Chondrocyte (in vitro differentiated cells): ENCODE results near the gene LANCL3. TPM values are rescaled to one million over a fixed set of nuclear protein-coding genes. Genes with fewer than 3 reads are reported as not detected.
"Not testable (repeated sequence)": the region's sequence is repeated elsewhere in the genome, so short reads cannot be mapped to it uniquely, and the experiment has no call there.

Experiments used
- DNase-seq: peaks from one replicate; pipeline ENCODE4 v3.0.0; 2021; ENCODE audit warnings: mixed read lengths, low spot score
- H3K27ac Mint-ChIP-seq: one replicate; pipeline ENCODE4 v1.8.0; 2021; ENCODE audit warnings: mild to moderate bottlenecking, moderate library complexity, mixed read lengths; ENCODE audit not compliant: unreplicated experiment
- H3K27me3 Mint-ChIP-seq: 2 replicates; pipeline ENCODE4 v1.8.0; 2021; ENCODE audit warnings: low read depth, mixed read lengths
- H3K36me3 Mint-ChIP-seq: 2 replicates; pipeline ENCODE4 v1.8.0; 2021; ENCODE audit warnings: low read depth, mixed read lengths
- H3K4me1 Mint-ChIP-seq: 2 replicates; pipeline ENCODE4 v1.8.0; 2021; ENCODE audit warnings: low read depth, mild to moderate bottlenecking, mixed read lengths
- H3K4me3 Mint-ChIP-seq: one replicate; pipeline ENCODE4 v1.8.0; 2021; ENCODE audit warnings: mild to moderate bottlenecking, moderate library complexity, mixed read lengths; ENCODE audit not compliant: unreplicated experiment
- H3K9me3 Mint-ChIP-seq: 2 replicates; pipeline ENCODE4 v1.8.0; 2021; ENCODE audit warnings: low read depth, mixed read lengths
- total RNA-seq: library from RNA; stranded (reverse); gene quantifications from 3 replicates; pipeline ENCODE4 v1.2.1, GENCODE V29; 2021
- TF ChIP-seq, protein P1 (sequence below): fragments of 200-600 bp; sonication (generic); IDR thresholded peaks from 2 replicates; pipeline ENCODE4 v1.5.0; 2021; ENCODE audit warnings: antibody characterized with exemption, mild to moderate bottlenecking, moderate library complexity

The LANCL3 gene
- total RNA-seq, 1 donor from 2014 or later = 0.05 TPM

DNA sequence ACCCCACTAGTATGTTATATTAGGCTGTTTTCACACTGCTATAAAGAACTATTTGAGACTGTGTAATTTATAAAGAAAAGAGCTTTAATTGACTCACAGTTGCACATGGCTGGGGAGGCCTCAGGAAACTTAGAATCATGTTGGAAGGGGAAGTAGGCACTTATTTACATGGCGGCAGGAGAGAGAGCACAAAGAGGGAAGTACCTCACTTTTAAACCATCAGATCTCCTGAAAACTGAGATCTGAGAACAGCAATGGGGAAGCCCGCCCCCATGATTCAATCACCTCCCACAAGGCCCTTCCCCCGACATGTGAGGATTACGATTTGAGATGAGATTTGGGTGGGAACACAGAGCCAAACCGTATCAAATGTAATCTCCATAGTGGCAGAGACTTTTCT lies 68.7 kb downstream of the LANCL3 start:
- Mint-ChIP-seq H3K27ac (no peak overlapping the region), H3K36me3 (no peaks in the 10 kb centered on the region), H3K4me3 (no peak overlapping the region), H3K9me3 (peaks cover 9% of the 10 kb centered on the region), H3K27me3 (no peaks in the 10 kb centered on the region), H3K4me1 (no peaks in the 10 kb centered on the region)
- DNase-seq = no peak
- TF ChIP-seq, protein P1, sequence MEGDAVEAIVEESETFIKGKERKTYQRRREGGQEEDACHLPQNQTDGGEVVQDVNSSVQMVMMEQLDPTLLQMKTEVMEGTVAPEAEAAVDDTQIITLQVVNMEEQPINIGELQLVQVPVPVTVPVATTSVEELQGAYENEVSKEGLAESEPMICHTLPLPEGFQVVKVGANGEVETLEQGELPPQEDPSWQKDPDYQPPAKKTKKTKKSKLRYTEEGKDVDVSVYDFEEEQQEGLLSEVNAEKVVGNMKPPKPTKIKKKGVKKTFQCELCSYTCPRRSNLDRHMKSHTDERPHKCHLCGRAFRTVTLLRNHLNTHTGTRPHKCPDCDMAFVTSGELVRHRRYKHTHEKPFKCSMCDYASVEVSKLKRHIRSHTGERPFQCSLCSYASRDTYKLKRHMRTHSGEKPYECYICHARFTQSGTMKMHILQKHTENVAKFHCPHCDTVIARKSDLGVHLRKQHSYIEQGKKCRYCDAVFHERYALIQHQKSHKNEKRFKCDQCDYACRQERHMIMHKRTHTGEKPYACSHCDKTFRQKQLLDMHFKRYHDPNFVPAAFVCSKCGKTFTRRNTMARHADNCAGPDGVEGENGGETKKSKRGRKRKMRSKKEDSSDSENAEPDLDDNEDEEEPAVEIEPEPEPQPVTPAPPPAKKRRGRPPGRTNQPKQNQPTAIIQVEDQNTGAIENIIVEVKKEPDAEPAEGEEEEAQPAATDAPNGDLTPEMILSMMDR = no peak

DNA sequence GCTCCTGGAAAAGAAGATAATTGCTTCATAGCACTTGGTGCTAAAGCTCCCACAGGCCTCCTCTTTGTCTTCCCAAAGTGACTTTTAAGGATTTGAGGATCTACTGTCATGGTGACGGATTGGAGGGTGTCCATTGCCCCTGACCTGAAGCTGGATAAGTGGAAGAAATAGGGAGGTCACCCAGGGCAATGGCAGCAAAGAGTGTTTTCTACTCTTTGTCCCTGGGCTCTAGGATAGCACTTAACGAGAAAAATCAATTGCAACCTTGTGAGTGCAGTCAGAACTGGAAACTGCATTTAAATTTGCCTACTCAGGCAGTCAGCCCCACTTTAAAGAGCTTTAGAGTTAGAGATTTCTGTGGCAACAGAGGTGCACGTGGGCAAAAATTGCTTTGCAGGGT lies 70.4 kb downstream of the LANCL3 start:
- H3K36me3 Mint-ChIP-seq = no peaks in the 10 kb centered on the region
- TF ChIP-seq, protein P1 = no peak
- H3K4me1 Mint-ChIP-seq = no peaks in the 10 kb centered on the region
- no peak for DNase-seq
- H3K9me3 Mint-ChIP-seq = peaks cover 7% of the 10 kb centered on the region
- no peak overlapping the region for H3K4me3 Mint-ChIP-seq
- no peaks in the 10 kb centered on the region for H3K27me3 Mint-ChIP-seq
- no peak overlapping the region for H3K27ac Mint-ChIP-seq

DNA sequence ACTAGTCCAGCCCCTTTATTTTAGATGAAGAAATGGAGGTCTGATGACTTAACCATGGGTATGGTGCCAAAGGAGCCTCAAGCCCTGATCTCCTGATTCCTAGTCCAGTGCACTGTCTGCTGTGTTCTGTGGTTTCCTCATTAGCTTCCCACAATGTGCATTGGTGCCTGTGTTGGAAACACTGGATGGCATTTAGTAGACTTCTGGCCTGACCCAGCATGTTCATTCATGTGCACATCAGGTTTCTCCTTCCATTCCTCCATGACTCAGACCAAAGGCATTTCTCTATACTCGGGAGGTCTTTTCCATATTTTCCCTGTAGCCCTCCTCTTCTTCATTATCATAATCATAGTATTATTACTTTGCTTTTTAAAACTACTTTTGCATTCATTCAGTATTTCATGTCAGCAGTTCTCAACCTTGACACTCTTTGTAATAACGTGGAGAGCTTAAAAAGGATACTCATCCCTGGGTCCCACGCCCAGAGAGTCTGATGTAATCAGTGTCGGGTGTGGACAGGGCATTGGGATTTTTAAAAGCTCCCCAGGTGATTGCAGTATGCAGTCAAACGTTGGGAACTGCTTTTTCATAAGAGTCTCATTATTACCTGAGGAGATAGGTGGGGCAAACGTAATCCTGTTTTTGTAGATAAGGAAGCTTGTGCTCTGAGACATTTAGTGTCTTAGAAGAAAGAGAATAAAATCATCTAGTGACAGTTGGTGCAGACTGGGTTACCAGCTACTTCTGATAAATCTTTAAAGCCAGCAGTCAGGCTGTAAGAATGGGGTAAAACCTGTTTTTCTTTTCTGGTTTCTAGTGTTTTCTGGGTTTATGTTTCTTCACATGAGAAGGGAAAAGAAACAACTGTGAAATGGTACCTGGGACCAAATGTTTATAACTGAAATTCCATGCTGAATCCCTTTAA lies 73.2 kb downstream of the LANCL3 start:
- Mint-ChIP-seq H3K4me3 (no peak overlapping the region), H3K36me3 (no peaks in the 10 kb centered on the region), H3K4me1 (no peaks in the 10 kb centered on the region), H3K27ac (no peak overlapping the region), H3K27me3 (no peaks in the 10 kb centered on the region), H3K9me3 (peaks cover 9% of the 10 kb centered on the region)
- TF ChIP-seq, protein P1 = no peak
- no peak for DNase-seq

DNA sequence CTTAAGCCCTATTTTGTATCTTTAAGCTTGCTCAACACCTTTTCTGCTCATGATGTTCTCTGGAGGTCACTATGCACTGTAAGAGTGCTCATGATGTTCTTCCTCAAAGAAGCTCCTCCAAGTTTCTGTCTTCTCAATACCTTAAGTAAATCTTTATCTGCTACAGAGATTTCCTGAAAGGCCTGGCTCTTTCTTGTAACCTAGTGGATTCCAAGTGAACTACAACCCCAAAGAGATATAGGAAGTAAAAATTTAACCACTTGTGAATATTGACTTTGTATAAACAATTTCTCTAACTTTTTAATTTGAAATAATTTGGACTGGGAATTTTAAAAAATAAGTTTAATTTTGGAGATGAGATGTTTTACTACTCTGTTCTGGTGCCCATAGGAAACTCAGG lies 74.8 kb downstream of the LANCL3 start:
- TF ChIP-seq, protein P1 = no peak
- Mint-ChIP-seq H3K4me3 (no peak overlapping the region), H3K9me3 (peaks cover 9% of the 10 kb centered on the region), H3K4me1 (no peaks in the 10 kb centered on the region), H3K27me3 (no peaks in the 10 kb centered on the region), H3K36me3 (no peaks in the 10 kb centered on the region), H3K27ac (no peak overlapping the region)
- no peak for DNase-seq

DNA sequence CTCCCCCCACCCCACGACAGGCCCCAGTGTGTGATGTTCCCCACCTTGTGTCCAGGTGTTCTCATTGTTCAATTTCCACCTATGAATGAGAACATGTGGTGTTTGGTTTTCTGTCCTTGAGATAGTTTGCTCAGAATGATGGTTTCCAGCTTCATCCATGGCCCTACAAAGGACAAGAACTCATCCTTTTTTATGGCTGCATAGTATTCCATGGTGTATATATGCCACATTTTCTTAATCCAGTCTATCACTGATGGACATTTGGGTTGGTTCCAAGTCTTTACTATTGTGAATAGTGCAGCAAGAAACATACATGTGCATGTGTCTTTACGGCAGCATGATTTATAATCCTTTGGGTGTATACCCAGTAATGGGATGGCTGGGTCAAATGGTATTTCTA lies 79.4 kb downstream of the LANCL3 start:
- not testable (repeated sequence) for H3K4me3 Mint-ChIP-seq, H3K9me3 Mint-ChIP-seq, H3K4me1 Mint-ChIP-seq, H3K36me3 Mint-ChIP-seq, H3K27ac Mint-ChIP-seq, H3K27me3 Mint-ChIP-seq, DNase-seq
